G401.6 (cell line): ENCODE data around the gene ENTPD1.

Experiments
- FAIRE-seq: peaks from 2 replicates; lab custom pipeline; 2012; peaks lifted over from hg19 to GRCh38; lab: Jason Lieb, UNC

ENTPD1 gene

DNA sequence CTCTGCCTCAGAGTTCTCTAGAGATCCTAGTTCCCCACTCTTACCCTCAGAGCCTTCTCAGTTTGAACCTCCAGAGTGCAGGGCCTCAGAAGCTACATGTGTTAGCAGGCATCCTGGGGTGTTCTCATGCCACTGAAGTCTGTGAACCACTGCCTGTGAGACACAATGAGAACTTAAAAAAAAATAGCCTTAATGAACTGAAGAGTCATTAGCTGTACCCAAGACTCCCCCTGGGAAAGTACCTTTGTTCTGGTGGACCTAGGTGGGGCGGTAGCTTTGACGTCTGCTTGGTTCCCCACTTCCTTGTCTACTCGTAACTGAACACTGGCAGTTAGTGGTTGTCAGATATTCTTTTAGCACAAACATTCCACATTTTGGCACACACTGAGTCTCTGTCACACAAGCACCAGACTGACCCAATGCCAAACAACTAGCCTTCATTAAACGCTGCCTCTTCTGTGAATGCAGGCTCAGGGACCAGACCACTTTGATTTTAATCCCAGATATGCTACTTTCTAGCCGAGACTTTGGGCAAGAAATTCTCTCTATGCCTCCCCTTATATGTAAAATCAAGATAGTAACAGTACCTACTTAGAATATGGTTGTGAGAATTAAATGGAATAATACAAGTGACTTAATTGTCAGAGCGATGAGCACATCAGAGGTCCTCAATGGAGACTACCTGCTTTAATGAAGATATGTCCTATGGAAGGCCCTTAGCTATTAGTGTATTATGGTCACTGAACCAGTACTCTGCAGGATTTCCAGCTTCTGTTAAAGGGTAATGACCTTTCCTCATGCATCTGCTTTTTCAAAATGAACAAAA lies 76.5 kb downstream of the ENTPD1 start:
- no peak for FAIRE-seq

GRCh38 chr10:95833042-95833610 lies 77.2 kb downstream of the ENTPD1 start:
- FAIRE-seq = no peak

DNA sequence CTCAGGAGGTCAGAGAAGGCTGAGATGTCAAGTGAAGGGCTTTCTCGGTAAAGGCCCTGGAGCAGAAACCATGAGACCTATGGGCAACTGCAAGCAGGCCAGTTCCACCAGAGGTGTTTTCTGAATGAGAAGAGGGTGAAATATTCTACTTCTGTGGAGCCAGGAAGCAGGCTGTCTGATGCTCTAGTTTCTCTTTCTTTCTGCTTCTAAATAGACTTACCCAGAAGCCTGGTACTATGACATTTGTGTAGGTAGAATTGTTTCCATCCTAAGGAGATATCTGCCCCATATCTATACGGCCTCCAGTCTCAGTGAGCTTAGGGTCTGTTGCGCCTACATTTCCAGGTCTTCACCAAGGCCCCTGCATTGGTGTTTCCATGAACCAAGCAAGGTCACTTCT lies 78.4 kb downstream of the ENTPD1 start:
- no peak for FAIRE-seq

DNA sequence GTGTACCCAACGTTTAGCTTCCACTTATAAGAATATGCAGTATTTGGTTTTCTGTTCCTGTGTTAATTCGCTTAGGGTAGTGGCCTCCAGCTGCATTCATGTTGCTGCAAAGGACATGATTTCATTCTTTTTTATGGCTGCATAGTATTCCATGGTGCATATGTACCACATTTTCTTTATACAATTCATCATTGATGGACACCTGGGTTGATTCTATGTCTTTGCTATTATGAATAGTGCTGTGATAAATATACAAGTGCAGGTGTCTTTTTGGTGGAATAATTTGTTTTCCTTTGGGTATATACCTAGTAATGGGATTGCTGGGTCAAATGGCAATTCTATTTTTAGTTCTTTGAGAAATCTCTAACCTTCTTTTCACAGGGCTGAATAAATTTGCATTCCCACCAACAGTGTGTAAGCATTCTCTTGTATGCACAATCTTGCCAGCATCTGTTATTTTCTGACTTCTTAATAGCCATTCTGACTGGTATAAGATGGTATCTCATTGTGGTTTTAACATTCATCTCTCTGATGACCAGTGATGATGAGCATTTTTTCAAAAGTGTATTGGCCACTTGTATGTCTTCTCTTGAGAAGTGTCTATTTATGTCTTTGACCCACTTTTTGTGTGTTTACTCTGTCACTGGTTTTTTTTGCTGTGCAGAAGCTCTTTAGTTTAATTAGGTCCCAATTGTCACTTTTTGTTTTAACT lies 79.3 kb downstream of the ENTPD1 start:
- no peak for FAIRE-seq

GRCh38 chr10:95835911-95836310 lies 79.9 kb downstream of the ENTPD1 start:
- FAIRE-seq = no peak

- no peak for FAIRE-seq
Observed at GRCh38 chr10:95836610-95837355, 80.8 kb downstream of the ENTPD1 start.

- FAIRE-seq = no peak
Observed at GRCh38 chr10:95837356-95837776, 81.4 kb downstream of the ENTPD1 start.

DNA sequence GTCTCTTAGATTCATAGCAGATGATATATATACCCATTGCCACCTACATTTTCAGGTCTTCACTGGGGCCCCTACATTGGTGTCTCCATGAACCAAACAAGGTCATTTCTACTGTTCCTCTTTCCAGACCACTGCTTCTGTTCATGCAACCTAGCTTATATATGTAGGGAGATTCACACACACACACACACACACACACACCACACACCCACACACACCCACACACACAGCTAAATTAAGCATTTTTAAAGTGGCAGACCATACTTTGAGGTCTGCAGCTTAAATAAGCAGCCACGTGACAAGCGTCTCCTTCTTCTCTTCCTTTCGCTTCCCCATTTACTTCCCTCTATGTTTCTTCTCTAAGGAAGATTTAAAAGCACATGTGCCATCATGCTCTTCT lies 81.8 kb downstream of the ENTPD1 start:
- no peak for FAIRE-seq

- no peak for FAIRE-seq
Observed at GRCh38 chr10:95840121-95840520, 84.2 kb downstream of the ENTPD1 start.

DNA sequence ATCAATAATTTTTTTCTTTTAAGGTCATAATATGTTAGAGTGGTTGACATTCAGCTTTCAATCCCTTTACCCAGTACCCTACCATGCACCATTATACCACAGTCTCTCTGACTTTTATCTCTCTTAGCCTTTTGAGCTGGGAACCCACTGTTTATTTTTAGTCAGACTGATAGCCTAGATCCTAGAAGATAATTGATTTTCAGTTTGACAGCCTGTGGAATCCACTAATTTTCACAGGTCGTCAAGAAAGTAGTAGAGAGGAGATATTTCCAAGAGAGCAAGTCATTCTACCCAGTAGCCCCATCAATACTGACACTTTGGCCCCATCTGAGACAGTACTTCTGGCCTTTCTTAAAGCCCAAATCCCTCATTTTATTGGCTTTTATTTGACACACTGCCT lies 84.7 kb downstream of the ENTPD1 start:
- no peak for FAIRE-seq

- FAIRE-seq = peak; percentile 92
Observed at GRCh38 chr10:95841661-95842498, 85.9 kb downstream of the ENTPD1 start.

- no peak for FAIRE-seq
Observed at GRCh38 chr10:95845411-95845810, 89.4 kb downstream of the ENTPD1 start.

- FAIRE-seq = no peak
Observed at GRCh38 chr10:95847007-95847406, 91.0 kb downstream of the ENTPD1 start.

DNA sequence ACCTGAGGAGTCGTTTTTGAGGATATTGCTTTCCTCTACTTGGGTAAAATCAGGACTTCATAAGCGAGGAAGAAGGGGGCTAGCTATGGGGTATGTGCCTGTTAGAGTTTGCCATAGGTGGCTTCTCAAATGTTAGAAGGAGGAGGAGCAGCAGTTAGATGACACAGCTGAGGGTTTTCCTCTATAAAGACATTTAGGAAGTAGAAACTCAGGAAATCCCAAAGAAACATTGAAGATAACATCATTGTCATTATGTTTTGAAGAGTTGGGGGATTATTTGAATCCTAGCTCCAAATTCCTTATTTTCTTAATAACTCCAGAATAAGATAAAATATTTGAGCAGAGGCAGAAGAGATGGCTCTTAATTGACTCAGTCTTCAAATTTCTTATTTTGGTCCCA lies 92.9 kb downstream of the ENTPD1 start:
- FAIRE-seq = no peak

DNA sequence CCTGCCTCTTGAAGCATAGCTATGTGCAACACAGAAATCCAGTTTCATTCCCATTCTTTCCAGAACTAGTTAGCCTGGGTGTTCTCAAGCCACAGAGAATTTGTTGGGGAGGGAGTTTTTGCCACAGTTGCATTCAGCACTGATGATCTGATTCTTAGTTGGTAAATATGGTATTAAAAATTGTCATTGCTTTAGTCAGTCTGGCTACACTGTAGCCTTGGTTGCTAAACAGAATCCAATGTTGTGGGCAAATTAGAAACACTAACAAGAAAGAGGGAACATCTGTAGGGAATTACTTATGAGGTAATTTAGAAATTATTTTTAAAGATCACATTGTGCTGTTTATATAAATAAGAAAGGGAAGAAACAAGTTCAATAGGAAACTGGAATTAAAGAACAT lies 94.8 kb downstream of the ENTPD1 start:
- no peak for FAIRE-seq

DNA sequence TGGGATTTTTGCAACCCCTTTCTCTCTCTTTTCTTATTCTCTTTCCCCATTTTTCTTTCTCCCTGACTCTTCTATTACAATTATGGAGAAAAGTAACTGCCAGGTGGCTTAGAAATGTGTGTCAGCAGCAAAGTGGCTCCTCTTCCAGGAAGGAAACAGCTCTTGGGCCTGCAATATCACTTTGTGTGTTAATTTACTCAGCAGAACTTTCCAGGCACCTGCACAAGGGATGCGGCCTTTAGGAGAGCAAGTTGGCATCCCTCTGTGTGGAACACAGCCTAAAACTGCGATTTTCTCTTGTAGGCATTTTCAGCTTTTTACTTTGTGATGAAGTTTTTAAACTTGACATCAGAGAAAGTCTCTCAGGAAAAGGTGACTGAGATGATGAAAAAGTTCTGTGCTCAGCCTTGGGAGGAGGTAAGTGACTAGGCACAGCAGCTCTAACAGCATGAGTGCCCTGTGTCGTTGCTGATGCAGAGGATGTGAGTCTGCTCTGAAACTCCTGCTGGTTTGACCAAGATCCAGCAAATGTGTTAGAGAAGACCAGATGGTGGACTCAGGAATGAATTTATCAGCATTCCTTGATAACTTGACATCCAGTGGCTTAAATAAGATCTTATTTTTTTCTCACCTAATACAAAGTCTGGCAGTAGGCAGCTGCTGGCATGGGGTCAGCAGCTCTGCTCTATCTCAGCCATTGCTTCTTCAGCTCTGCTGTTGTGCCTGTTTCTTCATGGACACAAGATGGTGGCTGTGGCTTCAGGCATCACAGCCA lies 104.4 kb downstream of the ENTPD1 start:
- FAIRE-seq = no peak

GRCh38 chr10:95861386-95861785 lies 105.4 kb downstream of the ENTPD1 start:
- FAIRE-seq = no peak

GRCh38 chr10:95864906-95865813 lies 109.2 kb downstream of the ENTPD1 start:
- FAIRE-seq = no peak

DNA sequence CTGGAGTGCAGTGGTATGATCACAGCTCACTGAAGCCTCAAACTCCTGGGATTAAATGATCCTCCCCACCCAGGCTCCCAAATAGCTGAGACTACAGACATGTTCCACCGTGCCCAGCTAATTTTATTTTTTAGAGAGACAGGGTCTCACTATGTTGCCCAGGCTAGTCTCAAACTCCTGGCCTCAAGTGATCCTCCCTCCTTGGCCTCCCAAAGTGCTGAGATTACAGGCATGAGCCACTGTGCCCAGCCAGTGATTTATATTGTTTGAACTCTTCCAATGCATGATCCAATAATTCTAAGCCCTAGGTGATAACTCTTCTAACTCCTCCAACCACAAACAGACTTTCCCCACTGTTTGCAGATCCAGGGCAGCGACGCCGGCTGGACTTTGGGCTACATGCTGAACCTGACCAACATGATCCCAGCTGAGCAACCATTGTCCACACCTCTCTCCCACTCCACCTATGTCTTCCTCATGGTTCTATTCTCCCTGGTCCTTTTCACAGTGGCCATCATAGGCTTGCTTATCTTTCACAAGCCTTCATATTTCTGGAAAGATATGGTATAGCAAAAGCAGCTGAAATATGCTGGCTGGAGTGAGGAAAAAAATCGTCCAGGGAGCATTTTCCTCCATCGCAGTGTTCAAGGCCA lies 110.0 kb downstream of the ENTPD1 start:
- no peak for FAIRE-seq
